Limb (tissue), 2 donors: ENCODE measurements around the gene PHF1.

Experiments used
- DNase-seq, 2 donors: peaks; one replicate each; pipeline ENCODE4 v3.0.0-alpha.2; 2016; ENCODE audit errors: extremely low spot score in 2 of 2

The PHF1 gene

GRCh38 chr6:33430991-33431879 lies 20.4 kb downstream of the PHF1 start:
- peak; percentile 72 to 90 for DNase-seq

GRCh38 chr6:33431880-33432541 lies 21.2 kb downstream of the PHF1 start:
- DNase-seq, result no peak

GRCh38 chr6:33432546-33432945 lies 21.7 kb downstream of the PHF1 start:
- DNase-seq, result no peak

- no peak for DNase-seq
Measured at GRCh38 chr6:33433001-33433543, 22.3 kb downstream of the PHF1 start.

GRCh38 chr6:33433544-33434191 lies 22.9 kb downstream of the PHF1 start:
- peak; percentile 66 to 68 for DNase-seq

- DNase-seq, result no peak
Measured at GRCh38 chr6:33434961-33435360, 24.1 kb downstream of the PHF1 start.

- DNase-seq, result no peak
Measured at GRCh38 chr6:33437666-33438065, 26.9 kb downstream of the PHF1 start.

- no peak for DNase-seq
Measured at GRCh38 chr6:33438978-33439594, 28.3 kb downstream of the PHF1 start.

- no peak for DNase-seq
Measured at GRCh38 chr6:33439956-33440648, 29.3 kb downstream of the PHF1 start.

- no peak for DNase-seq
Measured at GRCh38 chr6:33440649-33441309, 30.0 kb downstream of the PHF1 start.

GRCh38 chr6:33441457-33441856 lies 30.6 kb downstream of the PHF1 start:
- peak in 1 of 2 donors; percentile 9 for DNase-seq

GRCh38 chr6:33442283-33442682 lies 31.5 kb downstream of the PHF1 start:
- peak in 1 of 2 donors; percentile 27 for DNase-seq

- peak in 1 of 2 donors; percentile 27 for DNase-seq
Measured at GRCh38 chr6:33443025-33443424, 32.2 kb downstream of the PHF1 start.

- peak in 1 of 2 donors; percentile 27 for DNase-seq
Measured at GRCh38 chr6:33443619-33444504, 33.0 kb downstream of the PHF1 start.

GRCh38 chr6:33445119-33445603 lies 34.3 kb downstream of the PHF1 start:
- DNase-seq, result peak in 1 of 2 donors; percentile 7

- DNase-seq, result peak in 1 of 2 donors; percentile 23
Measured at GRCh38 chr6:33446356-33446755, 35.5 kb downstream of the PHF1 start.

GRCh38 chr6:33450434-33450833 lies 39.6 kb downstream of the PHF1 start:
- DNase-seq, result no peak

- DNase-seq, result no peak
Measured at GRCh38 chr6:33451606-33452005, 40.8 kb downstream of the PHF1 start.

- no peak for DNase-seq
Measured at GRCh38 chr6:33452496-33452895, 41.7 kb downstream of the PHF1 start.
